Neuronal stem cell (in vitro differentiated cells): ENCODE results near the gene CSNK1D.

Experiments
- DNase-seq: peaks from one replicate; pipeline ENCODE4 v3.0.0-alpha.2; 2013; ENCODE audit warnings: low spot score
- H2AFZ ChIP-seq: one replicate; pipeline ENCODE4 v1.6.1; 2013; ENCODE audit warnings: mild to moderate bottlenecking, low read length, inconsistent platforms
- H2AK5ac ChIP-seq: 2 replicates; pipeline ENCODE4 v1.6.1; 2013; ENCODE audit warnings: low read depth, mild to moderate bottlenecking, inconsistent platforms, low read length, moderate library complexity, mixed read lengths
- H2BK120ac ChIP-seq: 2 replicates; pipeline ENCODE4 v1.6.1; 2013; ENCODE audit warnings: low read depth, mild to moderate bottlenecking, inconsistent platforms, low read length, moderate library complexity, mixed read lengths
- H2BK12ac ChIP-seq: one replicate; pipeline ENCODE4 v1.6.1; 2013; ENCODE audit warnings: low read length, inconsistent platforms
- H2BK15ac ChIP-seq: 2 replicates; pipeline ENCODE4 v1.6.1; 2013; ENCODE audit warnings: mild to moderate bottlenecking, low read length, inconsistent platforms, mixed read lengths
- H2BK5ac ChIP-seq: one replicate; pipeline ENCODE4 v1.6.1; 2013; ENCODE audit warnings: inconsistent platforms, mild to moderate bottlenecking, low read length, moderate library complexity
- H3K14ac ChIP-seq: one replicate; pipeline ENCODE4 v1.6.1; 2013; ENCODE audit warnings: low read length, inconsistent platforms
- H3K18ac ChIP-seq: 2 replicates; pipeline ENCODE4 v1.6.1; 2013; ENCODE audit warnings: low read length, inconsistent platforms
- H3K23ac ChIP-seq: 2 replicates; pipeline ENCODE4 v1.6.1; 2013; ENCODE audit warnings: low read depth, mild to moderate bottlenecking, mixed read lengths, low read length, inconsistent platforms; ENCODE audit not compliant: poor library complexity
- H3K27ac ChIP-seq: replicated peaks from 3 replicates; pipeline ENCODE4 v1.5.1; 2013; ENCODE audit warnings: low read length, inconsistent platforms
- H3K27me3 ChIP-seq, 3 experiments: 2 replicates each; pipeline ENCODE4 v1.6.1; 2013; ENCODE audit warnings: low read length in 3 of 3, mild to moderate bottlenecking in 2 of 3, inconsistent platforms in 1 of 3, low read depth in 1 of 3, mixed read lengths in 1 of 3, moderate library complexity in 1 of 3; ENCODE audit not compliant: control insufficient read depth in 3 of 3, insufficient read depth in 3 of 3
- H3K36me3 ChIP-seq, 2 donors: replicated peaks in 1 of 2; 2 replicates each; pipeline ENCODE4 v1.6.1; 2013; ENCODE audit warnings: low read length in 2 of 2; ENCODE audit not compliant: control insufficient read depth in 2 of 2, insufficient read depth in 2 of 2
- H3K4ac ChIP-seq: 2 replicates; pipeline ENCODE4 v1.6.1; 2013; ENCODE audit warnings: inconsistent platforms, mild to moderate bottlenecking, low read length, moderate library complexity
- H3K4me1 ChIP-seq, 2 donors: 1 replicate in 1 of 2; 2 replicates in 1 of 2; pipeline ENCODE4 v1.6.1; 2013; ENCODE audit warnings: low read length in 2 of 2, low read depth in 1 of 2; ENCODE audit not compliant: control insufficient read depth in 2 of 2, insufficient read depth in 1 of 2
- H3K4me2 ChIP-seq: one replicate; pipeline ENCODE4 v1.6.1; 2013; ENCODE audit warnings: mild to moderate bottlenecking, low read length, inconsistent platforms; ENCODE audit not compliant: insufficient read depth, poor library complexity, severe bottlenecking
- H3K4me3 ChIP-seq, 2 donors: 2 replicates each; pipeline ENCODE4 v1.5.1; 2013; ENCODE audit warnings: low read length in 2 of 2, mild to moderate bottlenecking in 2 of 2, inconsistent platforms in 1 of 2, moderate library complexity in 1 of 2
- H3K79me1 ChIP-seq: one replicate; pipeline ENCODE4 v1.6.1; 2013; ENCODE audit warnings: low read depth, mild to moderate bottlenecking, inconsistent platforms, low read length, moderate library complexity
- H3K9ac ChIP-seq: one replicate; pipeline ENCODE4 v1.6.1; 2013; ENCODE audit warnings: mild to moderate bottlenecking, low read depth, low read length, inconsistent platforms; ENCODE audit not compliant: poor library complexity
- H3K9me3 ChIP-seq, 2 donors: replicated peaks in 1 of 2; 2 replicates each; pipeline versions ENCODE3 to v1.6.1; 2013; ENCODE audit warnings: low read length in 2 of 2, mild to moderate bottlenecking in 2 of 2, inconsistent platforms in 1 of 2, low read depth in 1 of 2, mixed read lengths in 1 of 2, moderate library complexity in 1 of 2; ENCODE audit not compliant: control insufficient read depth in 2 of 2, insufficient read depth in 1 of 2
- H4K8ac ChIP-seq: one replicate; pipeline ENCODE4 v1.6.1; 2013; ENCODE audit warnings: low read depth, mild to moderate bottlenecking, inconsistent platforms, low read length, moderate library complexity
- H4K91ac ChIP-seq: one replicate; pipeline ENCODE4 v1.6.1; 2013; ENCODE audit warnings: low read length, low read depth, mild to moderate bottlenecking, inconsistent platforms; ENCODE audit not compliant: poor library complexity
- WGBS, 2 donors: extraction: QIAGEN DNeasy Blood & Tissue Kit; methylation state at CpG; one replicate each; pipeline ENCODE4 v1.1.7; 2013; ENCODE audit warnings: missing lambda C conversion rate in 2 of 2, mixed read lengths in 1 of 2; ENCODE audit not compliant: insufficient read length in 2 of 2, insufficient replicate concordance in 1 of 2; ENCODE audit errors: extremely low coverage in 2 of 2; 5-methylcytosine and 5-hydroxymethylcytosine counted together

The CSNK1D gene

DNA sequence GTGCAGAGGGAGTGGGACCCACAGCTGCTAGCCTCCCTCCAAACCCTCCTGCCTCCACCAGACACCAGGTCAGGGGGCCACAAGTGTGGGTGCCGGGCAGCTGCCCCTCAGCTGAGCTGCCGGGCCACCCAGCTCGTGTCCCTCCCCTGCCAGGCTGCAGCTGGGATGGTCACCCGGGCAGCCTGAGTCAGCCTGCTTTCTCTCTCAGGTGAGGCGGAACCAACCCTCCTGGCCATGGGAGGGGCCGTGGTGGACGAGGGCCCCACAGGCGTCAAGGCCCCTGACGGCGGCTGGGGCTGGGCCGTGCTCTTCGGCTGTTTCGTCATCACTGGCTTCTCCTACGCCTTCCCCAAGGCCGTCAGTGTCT, 37.7 kb downstream of the CSNK1D start:
- peak overlapping the region; percentile 58 for H2BK12ac ChIP-seq
- H3K23ac ChIP-seq = peak overlapping the region; percentile 81
- no peak for DNase-seq
- H2BK15ac ChIP-seq = peak overlapping the region; percentile 7
- no peak overlapping the region for H3K4me3 ChIP-seq
- peak overlapping the region; percentile 17 for H4K8ac ChIP-seq
- peaks cover 13 to 15% of the 10 kb centered on the region in 2 donors for H3K4me1 ChIP-seq
- H2BK5ac ChIP-seq = no peak overlapping the region
- H3K9me3 ChIP-seq = no peaks in the 10 kb centered on the region
- no peak overlapping the region for H3K4ac ChIP-seq
- no peak overlapping the region for H4K91ac ChIP-seq
- H2AFZ ChIP-seq = no peak overlapping the region
- no CpG with 5 or more reads among the region's 15 CpGs for WGBS, 2 donors
- H3K18ac ChIP-seq = peak overlapping the region; percentile 41
- peak overlapping the region; percentile 1 for H2AK5ac ChIP-seq
- no peak overlapping the region for H3K14ac ChIP-seq
- peaks cover 14 to 28% of the 10 kb centered on the region in 2 donors for H3K36me3 ChIP-seq
- H2BK120ac ChIP-seq = peak overlapping the region; percentile 18
- peak overlapping the region; percentile 3 for H3K9ac ChIP-seq
- H3K4me2 ChIP-seq = no peak overlapping the region
- H3K27ac ChIP-seq = no peak overlapping the region
- peaks cover under 1 to 11% (median under 1%) of the 10 kb centered on the region in 3 experiments for H3K27me3 ChIP-seq
- H3K79me1 ChIP-seq = peaks cover 8% of the 10 kb centered on the region

DNA sequence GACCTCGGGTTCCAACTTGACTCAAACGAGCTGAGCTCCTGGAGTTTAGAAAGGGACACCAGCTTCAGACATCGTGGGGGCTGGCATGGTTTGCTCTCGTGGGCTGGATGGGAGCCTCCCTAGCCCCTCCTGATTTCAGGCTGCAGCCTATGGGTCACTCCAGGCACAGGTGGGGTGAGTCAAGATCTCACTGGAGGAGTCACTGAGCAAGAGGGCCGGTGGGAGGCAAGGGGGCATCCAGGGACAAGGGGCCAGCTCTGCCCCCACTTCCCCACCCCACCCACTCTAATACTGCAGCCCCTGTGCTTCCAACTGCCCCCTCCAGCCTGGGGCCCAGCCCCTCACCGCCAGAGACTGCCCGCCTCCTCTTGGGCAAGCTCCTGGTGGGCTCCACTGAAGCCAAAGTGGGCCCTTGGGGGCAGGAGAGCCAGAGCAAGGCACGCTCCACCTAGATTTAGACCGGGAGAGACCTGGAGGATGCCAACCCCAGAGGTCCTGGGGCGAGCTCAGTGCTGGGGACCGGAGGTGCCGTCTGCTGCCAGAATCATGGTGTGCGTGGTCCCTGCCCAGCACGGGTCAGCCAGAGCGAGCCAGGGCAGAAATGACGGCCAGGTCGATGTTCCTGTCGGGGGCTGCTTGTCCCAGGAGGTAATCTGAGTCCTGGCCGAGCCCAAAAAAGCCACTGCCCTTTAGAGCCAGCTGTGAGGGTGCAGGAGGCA, 38.3 kb downstream of the CSNK1D start:
- Histone ChIP-seq H2AFZ (no peak overlapping the region), H4K8ac (peak overlapping the region; percentile 17), H3K4ac (no peak overlapping the region), H3K9me3 (peaks cover 0 to 3% of the 10 kb centered on the region in 2 donors), H2BK120ac (peak overlapping the region; percentile 18), H3K9ac (no peak overlapping the region), H2BK5ac (no peak overlapping the region), H3K18ac (no peak overlapping the region), H2AK5ac (peak overlapping the region; percentile 33), H4K91ac (no peak overlapping the region), H2BK12ac (peak overlapping the region; percentile 58), H3K23ac (peak overlapping the region; percentile 81), H3K27me3 (peaks cover 5 to 17% (median 6%) of the 10 kb centered on the region in 3 experiments), H3K4me1 (peaks cover 13 to 15% of the 10 kb centered on the region in 2 donors), H3K14ac (no peak overlapping the region), H3K27ac (no peak overlapping the region), H3K36me3 (peaks cover 11 to 22% of the 10 kb centered on the region in 2 donors), H3K4me3 (no peak overlapping the region), H3K4me2 (no peak overlapping the region), H3K79me1 (peaks cover 8% of the 10 kb centered on the region), H2BK15ac (peak overlapping the region; percentile 7)
- WGBS, 2 donors = no CpG with 5 or more reads among the region's 19 CpGs
- DNase-seq = no peak

DNA sequence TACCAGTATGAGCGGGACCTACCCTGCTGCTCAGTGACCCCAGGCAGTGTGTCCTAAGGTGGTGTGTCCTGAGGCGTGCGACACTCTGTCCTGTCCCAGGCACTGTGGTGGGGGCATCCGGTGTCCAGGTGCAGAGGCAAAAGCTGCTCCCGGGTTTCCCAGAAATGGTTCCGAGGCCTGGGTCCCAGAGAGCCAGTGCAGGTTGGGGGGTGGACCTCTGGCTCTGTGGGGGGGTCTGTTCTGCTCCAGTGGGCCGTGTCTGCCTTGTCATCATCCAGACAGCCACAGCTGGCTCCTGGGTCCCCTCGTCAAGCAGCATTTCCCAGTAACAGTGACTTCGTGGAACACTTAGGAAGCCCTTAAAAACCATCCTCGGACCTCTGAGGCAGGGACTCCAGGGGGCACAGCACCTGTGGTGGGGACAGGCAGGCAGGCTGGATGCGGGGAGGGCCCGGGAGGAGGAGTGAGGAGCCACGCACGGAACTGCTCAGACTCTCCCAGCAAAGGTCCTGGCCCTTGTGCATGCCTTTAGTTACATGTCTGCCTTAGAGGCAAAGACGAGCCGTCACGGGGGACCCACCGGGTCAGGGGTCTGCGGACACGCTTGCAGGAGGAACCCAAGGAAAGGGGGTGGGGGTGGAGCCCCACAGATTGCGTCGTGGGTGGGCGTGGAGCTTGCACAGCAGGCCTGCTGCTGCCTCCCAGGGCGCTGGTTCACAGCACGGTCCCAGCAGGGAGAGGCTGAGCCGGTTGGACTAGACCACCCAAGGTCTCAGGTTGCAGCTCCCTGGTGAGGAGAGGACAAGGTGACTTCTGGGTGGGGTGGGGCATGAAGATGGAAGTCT, 39.1 kb downstream of the CSNK1D start:
- Histone ChIP-seq H3K4me3 (no peak overlapping the region), H3K27me3 (peaks cover 9 to 24% (median 14%) of the 10 kb centered on the region in 3 experiments), H3K4me2 (no peak overlapping the region), H3K4me1 (peaks cover 13 to 15% of the 10 kb centered on the region in 2 donors), H2BK120ac (no peak overlapping the region), H3K23ac (no peak overlapping the region), H4K91ac (no peak overlapping the region), H3K79me1 (peaks cover 8% of the 10 kb centered on the region), H2AK5ac (peak overlapping the region; percentile 33), H3K14ac (no peak overlapping the region), H3K9ac (peak overlapping the region; percentile 66), H2BK12ac (no peak overlapping the region), H3K36me3 (peaks cover 6 to 15% of the 10 kb centered on the region in 2 donors), H3K9me3 (peaks cover 0 to 3% of the 10 kb centered on the region in 2 donors), H2BK15ac (no peak overlapping the region), H2BK5ac (no peak overlapping the region), H3K18ac (peak overlapping the region; percentile 53), H2AFZ (no peak overlapping the region), H4K8ac (no peak overlapping the region), H3K4ac (no peak overlapping the region), H3K27ac (no peak overlapping the region)
- no CpG with 5 or more reads among the region's 26 CpGs for WGBS, 2 donors
- DNase-seq = no peak
